ENCODE results near the gene RBMS3.

RBMS3 gene

DNA sequence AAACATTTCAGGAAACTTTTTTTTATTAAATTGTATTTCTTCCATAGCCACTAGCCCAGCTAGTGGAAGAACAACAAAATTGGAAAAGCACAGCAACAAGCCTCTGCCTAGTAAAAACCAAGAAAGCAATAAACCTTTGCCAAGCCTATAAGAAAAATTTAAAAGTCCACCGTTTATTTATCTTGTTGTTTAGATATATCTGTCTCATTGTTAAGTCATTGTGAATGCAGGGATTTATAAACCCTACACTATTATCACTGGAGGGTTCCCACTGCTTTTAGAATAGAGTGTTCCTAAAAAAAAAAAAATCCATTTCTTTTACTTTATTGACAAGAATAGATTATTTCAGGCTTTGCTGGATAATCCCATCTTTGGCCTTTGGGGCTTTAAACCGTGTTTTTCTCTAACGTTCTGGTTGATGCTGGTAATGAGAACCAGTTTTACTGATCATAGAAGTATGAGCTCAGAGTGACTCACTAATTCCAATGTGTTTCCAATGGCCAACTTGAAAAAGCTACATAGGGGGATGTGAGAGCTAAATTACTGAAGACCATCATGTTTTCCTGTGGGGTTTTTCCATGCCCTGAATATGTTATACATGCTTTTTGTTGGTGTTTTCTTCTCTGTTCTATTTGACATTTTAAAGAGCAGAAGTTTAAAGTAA is 634.1 kb downstream of the RBMS3 start:
- 100% methylated on average over 2 of the region's 3 CpGs for WGBS (ENCODE audit: insufficient coverage)
- H3K4me3 ChIP-seq (ENCODE audit: control insufficient read depth in 1 of 7, extremely low read depth in 1 of 7, insufficient read depth in 4 of 7, low read depth in 2 of 7, low read length in 6 of 7): no peak overlapping the region
- H3K36me3 ChIP-seq (ENCODE audit: control insufficient read depth in 4 of 4, insufficient read depth in 4 of 4, low read length in 3 of 4): no peaks in the 10 kb centered on the region
- DNase-seq: no peak
- ChIA-PET CTCF (no interaction called here), POLR2A (no interaction called here)
- H3K9me3 ChIP-seq (ENCODE audit: control extremely low read depth in 1 of 5, control insufficient read depth in 4 of 5, insufficient read depth in 2 of 5, low read depth in 1 of 5, low read length in 4 of 5): no peaks in the 10 kb centered on the region
- no peaks in the 10 kb centered on the region for H3K27me3 ChIP-seq (replicated peaks in 2 of 5; ENCODE audit: control insufficient read depth in 4 of 5, insufficient read depth in 5 of 5, low read length in 4 of 5)
- no peaks in the 10 kb centered on the region for H3K4me1 ChIP-seq (ENCODE audit: control extremely low read depth in 1 of 4, control insufficient read depth in 4 of 4, insufficient read depth in 4 of 4, low read length in 3 of 4)
- no peak overlapping the region for H3K27ac ChIP-seq (ENCODE audit: insufficient read depth in 1 of 2, low read depth in 1 of 2, low read length in 2 of 2, poor library complexity in 1 of 2, severe bottlenecking in 2 of 2)

- Histone ChIP-seq H3K4me1 (ENCODE audit: control extremely low read depth in 1 of 4, control insufficient read depth in 4 of 4, insufficient read depth in 4 of 4, low read length in 3 of 4) (no peaks in the 10 kb centered on the region), H3K36me3 (ENCODE audit: control insufficient read depth in 4 of 4, insufficient read depth in 4 of 4, low read length in 3 of 4) (no peaks in the 10 kb centered on the region), H3K27me3 (replicated peaks in 2 of 5; ENCODE audit: control insufficient read depth in 4 of 5, insufficient read depth in 5 of 5, low read length in 4 of 5) (no peaks in the 10 kb centered on the region), H3K4me3 (ENCODE audit: control insufficient read depth in 1 of 7, extremely low read depth in 1 of 7, insufficient read depth in 4 of 7, low read depth in 2 of 7, low read length in 6 of 7) (no peak overlapping the region), H3K27ac (ENCODE audit: insufficient read depth in 1 of 2, low read depth in 1 of 2, low read length in 2 of 2, poor library complexity in 1 of 2, severe bottlenecking in 2 of 2) (no peak overlapping the region), H3K9me3 (ENCODE audit: control extremely low read depth in 1 of 5, control insufficient read depth in 4 of 5, insufficient read depth in 2 of 5, low read depth in 1 of 5, low read length in 4 of 5) (no peaks in the 10 kb centered on the region)
- ChIA-PET POLR2A (no interaction called here), CTCF (no interaction called here)
- WGBS (ENCODE audit: insufficient coverage): 100% methylated on average over 1 of the region's 1 CpG
- no peak for DNase-seq
Measured at GRCh38 chr3:29919571-29919970, 638.7 kb downstream of the RBMS3 start.

DNA sequence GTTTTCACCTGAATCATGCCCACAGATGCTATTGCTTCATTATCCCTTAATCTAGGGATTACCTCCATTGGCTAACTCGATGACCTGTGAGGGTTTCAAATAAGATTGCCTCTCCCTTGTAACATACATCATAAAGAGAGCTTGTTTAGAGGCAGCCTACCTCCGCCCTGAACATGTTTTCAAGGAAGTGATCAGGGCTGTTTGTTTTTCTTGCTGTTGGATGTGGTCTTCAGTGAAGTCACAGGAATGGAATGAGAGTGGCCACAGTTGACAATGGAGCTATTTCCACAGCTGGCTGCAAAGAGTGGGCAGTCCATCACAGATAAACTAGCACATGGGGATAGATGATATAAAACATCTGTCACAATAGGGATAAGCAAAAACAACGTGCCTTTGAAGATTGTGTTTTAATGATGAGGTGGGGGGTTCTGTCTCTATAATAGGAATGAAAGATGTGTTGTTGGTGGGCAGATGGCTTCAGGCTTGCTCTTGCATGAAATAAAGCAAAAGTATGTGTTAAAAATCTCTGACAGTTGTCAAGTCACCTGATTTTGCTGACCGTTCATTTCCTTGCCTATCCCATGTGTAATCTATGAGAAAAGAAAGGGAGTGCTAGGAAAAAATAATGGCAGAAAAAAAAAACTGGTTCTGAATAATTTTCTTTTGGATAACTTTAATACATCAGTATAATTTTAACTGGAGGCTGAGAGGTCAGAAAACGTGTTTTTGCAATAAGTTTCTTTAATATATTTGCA is 642.3 kb downstream of the RBMS3 start:
- no peak for DNase-seq
- H3K27me3 ChIP-seq (replicated peaks in 2 of 5; ENCODE audit: control insufficient read depth in 4 of 5, insufficient read depth in 5 of 5, low read length in 4 of 5): no peaks in the 10 kb centered on the region
- CTCF ChIA-PET: no interaction called here
- no peaks in the 10 kb centered on the region for H3K9me3 ChIP-seq (ENCODE audit: control extremely low read depth in 1 of 5, control insufficient read depth in 4 of 5, insufficient read depth in 2 of 5, low read depth in 1 of 5, low read length in 4 of 5)
- no peak overlapping the region for H3K4me3 ChIP-seq (ENCODE audit: control insufficient read depth in 1 of 7, extremely low read depth in 1 of 7, insufficient read depth in 4 of 7, low read depth in 2 of 7, low read length in 6 of 7)
- 88% methylated on average over 2 of the region's 5 CpGs for WGBS (ENCODE audit: insufficient coverage)
- H3K36me3 ChIP-seq (ENCODE audit: control insufficient read depth in 4 of 4, insufficient read depth in 4 of 4, low read length in 3 of 4): no peaks in the 10 kb centered on the region
- H3K27ac ChIP-seq (ENCODE audit: insufficient read depth in 1 of 2, low read depth in 1 of 2, low read length in 2 of 2, poor library complexity in 1 of 2, severe bottlenecking in 2 of 2): no peak overlapping the region
- POLR2A ChIA-PET: no interaction called here
- no peaks in the 10 kb centered on the region for H3K4me1 ChIP-seq (ENCODE audit: control extremely low read depth in 1 of 4, control insufficient read depth in 4 of 4, insufficient read depth in 4 of 4, low read length in 3 of 4)

DNA sequence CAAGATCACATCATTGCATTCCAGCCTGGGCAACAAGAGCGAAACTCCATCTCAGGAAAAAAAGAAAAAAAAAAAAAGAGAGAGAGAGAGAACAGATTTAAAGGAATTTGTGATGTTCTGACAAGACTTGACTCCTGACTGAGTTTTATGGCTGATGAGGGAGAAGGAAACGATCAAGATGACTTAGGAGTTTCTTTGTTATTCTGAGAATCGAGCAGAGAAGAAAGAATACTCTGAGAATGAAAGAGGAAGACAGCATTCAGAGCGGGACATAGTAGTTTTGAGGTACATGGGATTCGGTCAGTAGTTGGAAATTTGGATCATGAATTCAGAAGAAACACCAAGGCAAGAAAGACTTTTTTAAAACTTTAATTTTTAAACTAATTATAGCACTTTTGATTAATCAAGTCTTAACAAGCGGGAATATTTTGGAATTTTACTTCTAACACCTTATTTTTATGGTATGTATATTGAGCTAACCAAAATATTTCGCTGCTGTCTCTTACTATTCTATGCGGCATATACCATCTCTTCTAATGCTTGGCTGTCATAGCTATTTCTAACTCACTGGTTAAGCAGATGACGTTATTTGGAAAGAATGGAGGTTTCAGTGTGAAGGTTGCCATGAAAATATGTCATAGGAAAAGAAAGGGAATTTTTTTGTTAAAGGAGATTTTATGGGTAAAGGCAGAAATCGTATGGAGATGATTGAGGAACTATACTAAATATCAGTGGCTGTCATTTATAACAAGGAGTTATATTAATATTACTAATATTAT is 644.1 kb downstream of the RBMS3 start:
- Histone ChIP-seq H3K27ac (ENCODE audit: insufficient read depth in 1 of 2, low read depth in 1 of 2, low read length in 2 of 2, poor library complexity in 1 of 2, severe bottlenecking in 2 of 2) (no peak overlapping the region), H3K27me3 (replicated peaks in 2 of 5; ENCODE audit: control insufficient read depth in 4 of 5, insufficient read depth in 5 of 5, low read length in 4 of 5) (no peaks in the 10 kb centered on the region), H3K4me3 (ENCODE audit: control insufficient read depth in 1 of 7, extremely low read depth in 1 of 7, insufficient read depth in 4 of 7, low read depth in 2 of 7, low read length in 6 of 7) (no peak overlapping the region), H3K36me3 (ENCODE audit: control insufficient read depth in 4 of 4, insufficient read depth in 4 of 4, low read length in 3 of 4) (no peaks in the 10 kb centered on the region), H3K9me3 (ENCODE audit: control extremely low read depth in 1 of 5, control insufficient read depth in 4 of 5, insufficient read depth in 2 of 5, low read depth in 1 of 5, low read length in 4 of 5) (no peaks in the 10 kb centered on the region), H3K4me1 (ENCODE audit: control extremely low read depth in 1 of 4, control insufficient read depth in 4 of 4, insufficient read depth in 4 of 4, low read length in 3 of 4) (no peaks in the 10 kb centered on the region)
- WGBS (ENCODE audit: insufficient coverage): 92% methylated on average over 4 of the region's 10 CpGs
- POLR2A ChIA-PET: no interaction called here
- DNase-seq: no peak
- CTCF ChIA-PET: no interaction called here

GRCh38 chr3:29926378-29926777 is 645.5 kb downstream of the RBMS3 start:
- POLR2A ChIA-PET: no interaction called here

DNA sequence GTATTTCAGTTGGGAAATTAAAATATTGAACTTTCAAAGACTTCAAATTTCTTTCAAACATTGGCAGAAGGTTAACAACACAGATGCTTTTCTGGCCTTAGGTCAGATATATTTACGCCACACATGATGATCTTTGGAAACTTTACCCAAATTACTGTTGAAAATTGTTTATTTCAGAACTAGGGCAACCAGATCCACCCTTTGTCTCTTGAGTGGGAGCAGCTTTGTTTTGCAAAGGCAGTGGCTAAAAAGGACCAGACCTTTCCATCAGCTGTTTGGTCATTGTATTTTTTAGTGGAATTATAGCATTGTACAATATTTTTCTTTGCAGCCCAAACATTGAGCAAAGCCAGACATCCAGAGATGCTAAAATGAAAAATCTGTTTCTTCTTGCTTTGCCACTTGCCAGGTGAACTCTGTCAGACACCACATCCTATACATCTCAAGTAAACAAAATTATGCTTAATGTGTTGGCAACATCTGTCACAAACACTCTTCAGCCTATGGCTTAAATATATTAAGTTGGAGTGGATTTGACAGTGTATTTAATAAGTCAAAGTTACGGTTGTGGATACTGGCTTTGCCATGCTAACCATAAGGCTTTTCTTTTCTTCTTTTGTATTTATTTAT is 651.9 kb downstream of the RBMS3 start:
- Histone ChIP-seq H3K27ac (ENCODE audit: insufficient read depth in 1 of 2, low read depth in 1 of 2, low read length in 2 of 2, poor library complexity in 1 of 2, severe bottlenecking in 2 of 2) (no peak overlapping the region), H3K36me3 (ENCODE audit: control insufficient read depth in 4 of 4, insufficient read depth in 4 of 4, low read length in 3 of 4) (no peaks in the 10 kb centered on the region), H3K4me3 (ENCODE audit: control insufficient read depth in 1 of 7, extremely low read depth in 1 of 7, insufficient read depth in 4 of 7, low read depth in 2 of 7, low read length in 6 of 7) (no peak overlapping the region), H3K27me3 (replicated peaks in 2 of 5; ENCODE audit: control insufficient read depth in 4 of 5, insufficient read depth in 5 of 5, low read length in 4 of 5) (no peaks in the 10 kb centered on the region), H3K9me3 (ENCODE audit: control extremely low read depth in 1 of 5, control insufficient read depth in 4 of 5, insufficient read depth in 2 of 5, low read depth in 1 of 5, low read length in 4 of 5) (no peaks in the 10 kb centered on the region), H3K4me1 (ENCODE audit: control extremely low read depth in 1 of 4, control insufficient read depth in 4 of 4, insufficient read depth in 4 of 4, low read length in 3 of 4) (no peaks in the 10 kb centered on the region)
- no peak for DNase-seq
- ChIA-PET POLR2A (no interaction called here), CTCF (no interaction called here)
- WGBS (ENCODE audit: insufficient coverage): no CpG with 5 or more reads among the region's 2 CpGs

More at GRCh38 chr3:29926378-29926777, 645.5 kb downstream of the RBMS3 start:
- no peak overlapping the region for H3K27ac ChIP-seq (ENCODE audit: insufficient read depth in 1 of 2, low read depth in 1 of 2, low read length in 2 of 2, poor library complexity in 1 of 2, severe bottlenecking in 2 of 2)
- 100% methylated on average over 1 of the region's 2 CpGs for WGBS (ENCODE audit: insufficient coverage)
- H3K36me3 ChIP-seq (ENCODE audit: control insufficient read depth in 4 of 4, insufficient read depth in 4 of 4, low read length in 3 of 4): no peaks in the 10 kb centered on the region
- H3K27me3 ChIP-seq (replicated peaks in 2 of 5; ENCODE audit: control insufficient read depth in 4 of 5, insufficient read depth in 5 of 5, low read length in 4 of 5): no peaks in the 10 kb centered on the region
- no peaks in the 10 kb centered on the region for H3K4me1 ChIP-seq (ENCODE audit: control extremely low read depth in 1 of 4, control insufficient read depth in 4 of 4, insufficient read depth in 4 of 4, low read length in 3 of 4)
- CTCF ChIA-PET: no interaction called here
- H3K9me3 ChIP-seq (ENCODE audit: control extremely low read depth in 1 of 5, control insufficient read depth in 4 of 5, insufficient read depth in 2 of 5, low read depth in 1 of 5, low read length in 4 of 5): no peaks in the 10 kb centered on the region
- DNase-seq: no peak
- no peak overlapping the region for H3K4me3 ChIP-seq (ENCODE audit: control insufficient read depth in 1 of 7, extremely low read depth in 1 of 7, insufficient read depth in 4 of 7, low read depth in 2 of 7, low read length in 6 of 7)
